ENCODE measurements around the gene TENM3.

TENM3 gene

DNA sequence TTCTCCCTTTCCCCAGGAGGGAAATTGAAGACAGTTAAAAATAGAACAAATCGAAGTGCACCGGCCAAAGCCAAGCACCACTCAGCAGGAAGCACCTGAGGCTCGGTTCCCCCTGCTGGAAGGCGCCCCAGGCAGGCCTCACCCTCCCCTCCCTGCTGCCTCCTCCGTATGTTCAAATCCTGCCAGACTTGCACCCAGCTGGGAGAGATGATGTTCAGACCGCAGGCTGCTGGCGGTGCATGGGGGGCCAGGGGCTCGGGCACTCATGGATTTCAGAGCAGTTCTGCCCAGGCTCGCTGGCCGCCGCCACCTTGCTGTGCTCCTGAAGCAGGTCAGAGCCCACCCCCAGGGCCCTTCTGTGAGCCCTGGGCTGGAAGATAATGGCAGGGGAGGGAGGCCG lies 582.6 kb downstream of the TENM3 start:
- TF ChIP-seq GATA3 (IDR thresholded peaks at IDR 0.05; ENCODE audit: low read depth, low read length) (no peak), GATA2 (IDR thresholded peaks at IDR 0.05; ENCODE audit: low read depth, low read length) (no peak)

DNA sequence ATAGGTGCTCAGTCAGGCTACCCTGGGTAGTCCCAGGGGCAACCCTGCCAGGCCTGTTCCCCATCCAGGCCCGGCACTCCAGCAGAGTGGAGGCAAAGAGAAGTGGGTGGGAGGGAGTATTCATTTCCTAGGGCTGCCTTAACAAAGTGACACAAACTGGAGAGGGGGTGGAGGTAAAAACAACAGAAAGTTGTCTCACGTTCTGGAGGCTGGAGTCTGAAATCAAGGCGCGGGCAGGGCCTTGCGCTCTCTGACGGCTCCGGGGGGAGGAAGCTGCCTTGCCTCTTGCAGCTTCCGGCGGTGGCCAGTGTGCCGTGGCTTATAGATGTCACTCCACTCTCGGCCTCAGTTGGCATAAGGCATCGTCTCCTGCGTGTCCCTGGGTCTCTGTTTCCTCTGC lies 583.2 kb downstream of the TENM3 start:
- TF ChIP-seq GATA3 (IDR thresholded peaks at IDR 0.05; ENCODE audit: low read depth, low read length): no peak
- no peak for TF ChIP-seq GATA2 (IDR thresholded peaks at IDR 0.05; ENCODE audit: low read depth, low read length)

DNA sequence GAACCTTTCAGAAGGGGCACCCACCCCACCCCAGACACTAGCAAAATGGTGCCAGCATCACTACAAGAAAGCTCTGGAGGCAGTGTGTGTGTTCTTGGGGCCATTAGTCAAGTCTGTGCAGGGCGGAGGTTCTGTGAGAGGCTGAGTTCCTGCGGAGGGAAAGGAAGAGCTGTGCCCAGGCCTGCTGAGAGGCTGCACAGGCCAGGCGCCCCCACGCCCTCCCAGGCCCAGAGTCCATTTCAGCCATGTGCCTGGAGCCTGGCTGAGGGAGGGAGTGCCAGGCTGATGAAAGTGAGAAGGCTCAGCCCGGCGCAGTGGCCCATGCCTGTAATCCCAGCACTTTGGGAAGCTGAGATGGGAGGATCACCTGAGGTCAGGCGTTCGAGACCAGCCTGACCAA lies 584.0 kb downstream of the TENM3 start:
- no peak for TF ChIP-seq GATA2 (IDR thresholded peaks at IDR 0.05; ENCODE audit: low read depth, low read length)
- no peak for TF ChIP-seq GATA3 (IDR thresholded peaks at IDR 0.05; ENCODE audit: low read depth, low read length)

DNA sequence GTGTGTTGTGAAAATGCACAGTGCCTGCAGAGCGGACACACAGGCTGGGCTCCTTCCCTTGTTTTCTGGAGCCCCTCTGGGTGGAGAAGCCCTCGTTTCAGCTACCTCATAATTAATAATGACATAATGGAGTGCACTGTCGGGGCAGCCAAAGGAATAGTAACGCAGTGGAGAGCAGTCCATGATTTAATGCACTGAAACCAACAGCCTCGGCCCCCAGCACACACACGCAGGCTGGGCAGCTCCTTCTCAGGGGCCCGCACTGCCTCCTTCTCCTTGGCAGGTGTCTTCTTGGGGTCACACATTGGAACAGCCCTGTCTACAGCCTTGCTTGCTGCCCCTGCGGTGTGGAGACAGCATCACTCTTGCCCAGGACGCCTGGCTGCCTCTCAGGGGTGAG lies 584.8 kb downstream of the TENM3 start:
- no peak for TF ChIP-seq GATA2 (IDR thresholded peaks at IDR 0.05; ENCODE audit: low read depth, low read length)
- TF ChIP-seq GATA3 (IDR thresholded peaks at IDR 0.05; ENCODE audit: low read depth, low read length): no peak

DNA sequence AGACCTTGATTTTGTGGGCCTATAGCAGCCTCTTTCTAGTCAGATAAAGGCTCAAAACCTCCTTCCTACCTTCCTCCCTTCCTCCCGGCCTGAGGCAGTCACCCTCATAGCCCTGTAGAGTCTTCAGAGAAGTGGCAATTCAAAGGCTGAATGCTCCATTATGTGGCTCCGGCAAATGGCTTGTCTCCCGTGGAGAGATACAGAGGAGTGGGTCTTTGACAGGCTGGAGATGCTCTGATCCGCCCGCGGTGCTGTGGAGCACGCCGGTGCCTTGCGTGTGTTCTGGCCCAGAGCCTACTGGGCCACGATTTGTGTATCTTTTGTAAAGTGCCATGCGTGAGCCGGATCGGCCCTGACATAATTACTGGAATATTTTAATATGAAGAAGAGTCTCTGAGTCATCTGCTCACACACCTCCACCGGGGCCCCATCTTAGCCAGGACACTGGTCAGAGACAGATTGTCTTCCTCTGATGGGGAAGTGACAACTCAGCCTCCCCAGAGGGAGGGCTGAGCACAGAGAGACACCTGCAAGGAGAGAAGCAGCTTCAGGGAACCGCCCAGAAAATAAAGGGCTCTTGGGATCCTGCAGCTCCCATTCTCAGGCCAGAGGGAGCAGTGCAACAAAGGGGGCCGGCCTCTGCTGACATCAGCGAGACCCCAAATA lies 585.3 kb downstream of the TENM3 start:
- TF ChIP-seq GATA3 (IDR thresholded peaks at IDR 0.05; ENCODE audit: low read depth, low read length) (no peak), GATA2 (IDR thresholded peaks at IDR 0.05; ENCODE audit: low read depth, low read length) (no peak)

DNA sequence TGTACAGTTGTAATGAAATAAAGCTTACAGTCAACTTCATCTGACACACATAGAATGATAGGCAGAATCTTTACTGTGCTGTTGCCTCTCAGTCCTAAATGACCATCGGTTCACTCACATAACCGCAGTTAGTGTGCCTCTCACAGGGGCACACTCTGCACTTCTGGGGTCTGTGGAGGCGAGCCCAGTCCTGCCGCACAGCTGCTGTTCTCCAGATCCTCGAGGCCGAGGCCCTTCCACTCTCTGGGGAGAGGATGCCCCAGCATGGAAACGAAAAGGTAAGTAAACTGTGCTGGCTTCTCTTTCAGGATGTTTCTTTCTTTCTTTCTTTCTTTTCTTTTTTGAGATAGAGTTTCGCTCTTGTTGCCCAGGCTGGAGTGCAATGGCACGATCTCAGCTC lies 586.0 kb downstream of the TENM3 start:
- no peak for TF ChIP-seq GATA3 (IDR thresholded peaks at IDR 0.05; ENCODE audit: low read depth, low read length)
- TF ChIP-seq GATA2 (IDR thresholded peaks at IDR 0.05; ENCODE audit: low read depth, low read length): no peak

DNA sequence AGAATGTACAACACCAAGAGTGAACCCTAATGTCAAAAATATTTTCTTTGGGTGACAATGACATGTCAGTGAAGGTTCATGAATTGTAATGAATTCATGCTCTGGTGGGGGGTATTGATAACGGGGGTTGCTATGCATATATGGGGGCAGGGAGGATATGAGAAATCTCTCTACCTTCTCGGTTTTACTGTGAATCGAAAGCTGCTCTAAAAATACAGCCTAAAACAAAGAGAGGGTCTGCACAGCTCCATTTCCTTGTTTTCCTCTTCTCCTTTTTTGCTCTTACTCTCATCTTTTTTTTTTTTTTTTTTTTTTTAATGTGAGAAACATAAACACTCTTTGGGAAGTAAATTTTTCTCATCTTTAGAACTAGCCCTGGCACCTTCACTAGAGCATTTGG lies 588.2 kb downstream of the TENM3 start:
- no peak for TF ChIP-seq GATA2 (IDR thresholded peaks at IDR 0.05; ENCODE audit: low read depth, low read length)

DNA sequence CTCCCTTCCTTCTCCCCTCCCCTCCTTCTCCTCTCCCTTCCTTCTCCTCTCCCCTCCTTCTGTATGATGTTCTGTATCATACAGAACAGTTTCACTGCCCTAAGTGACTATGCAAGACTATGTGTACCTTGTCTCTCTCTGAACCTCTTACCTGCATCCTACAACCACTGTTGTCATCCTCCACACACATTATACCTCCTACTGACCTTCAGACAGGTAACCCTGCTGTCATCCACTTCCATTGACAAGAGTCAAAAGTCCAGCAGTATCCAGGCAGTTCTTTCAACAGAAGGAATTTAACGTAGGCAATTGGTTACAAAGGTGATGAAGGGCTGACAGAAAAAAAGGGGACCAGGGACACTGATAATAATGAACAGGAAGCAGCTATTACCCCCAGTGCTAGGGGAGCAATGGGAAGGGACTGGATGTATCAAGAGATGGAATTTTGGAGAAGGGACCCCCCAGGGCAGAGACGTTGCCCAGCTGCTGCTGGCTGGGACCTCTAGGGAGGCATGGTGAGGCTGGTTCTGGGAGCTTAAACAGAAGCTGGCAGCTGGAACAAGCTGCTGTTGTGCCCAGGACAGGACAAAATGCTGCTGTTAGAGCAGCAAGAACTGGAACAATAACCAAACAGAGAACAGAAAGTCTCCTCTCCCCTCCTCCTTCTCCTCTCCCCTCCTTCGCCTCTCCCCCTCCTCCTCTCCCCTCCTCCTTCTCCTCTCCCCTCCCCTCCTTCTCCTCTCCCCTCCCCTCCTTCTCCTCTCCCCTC lies 589.3 kb downstream of the TENM3 start:
- TF ChIP-seq GATA3 (IDR thresholded peaks at IDR 0.05; ENCODE audit: low read depth, low read length): no peak
- no peak for TF ChIP-seq GATA2 (IDR thresholded peaks at IDR 0.05; ENCODE audit: low read depth, low read length)

DNA sequence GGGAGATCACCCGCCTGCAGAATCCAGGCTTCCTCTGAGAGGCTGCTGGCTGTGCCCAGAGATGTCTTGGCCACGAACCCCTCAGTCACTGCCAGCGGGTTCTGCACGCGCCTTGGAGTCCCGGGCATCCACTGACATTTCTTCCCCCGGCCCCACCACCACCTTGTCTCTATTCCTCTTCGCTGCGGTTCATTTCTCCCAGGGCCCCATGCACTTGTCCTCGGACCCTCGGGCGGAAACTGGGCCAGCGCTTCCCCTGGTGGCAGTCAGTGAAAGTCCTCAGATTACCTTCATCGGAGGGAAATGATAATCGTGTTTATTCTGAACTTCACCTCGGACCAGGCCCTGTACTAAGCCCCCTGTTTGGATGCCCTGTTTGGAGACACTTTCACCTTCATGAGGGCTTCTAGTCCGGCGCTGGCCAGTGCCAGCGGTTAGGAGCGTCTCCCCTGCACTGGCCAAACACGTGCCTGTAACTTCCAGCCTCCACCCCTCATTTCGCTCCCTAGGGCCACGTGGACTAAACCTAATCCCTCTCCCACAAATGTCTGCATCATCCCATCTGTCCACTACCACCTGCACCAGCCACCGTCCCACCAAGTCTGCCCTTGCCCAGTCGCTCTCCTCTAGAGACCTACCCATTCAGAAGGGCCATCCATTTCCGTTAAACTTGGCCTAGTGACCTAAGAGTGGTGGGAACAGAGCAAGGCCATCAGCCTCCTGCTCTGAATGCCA lies 592.0 kb downstream of the TENM3 start:
- no peak for TF ChIP-seq GATA3 (IDR thresholded peaks at IDR 0.05; ENCODE audit: low read depth, low read length)
- no peak for TF ChIP-seq GATA2 (IDR thresholded peaks at IDR 0.05; ENCODE audit: low read depth, low read length)

DNA sequence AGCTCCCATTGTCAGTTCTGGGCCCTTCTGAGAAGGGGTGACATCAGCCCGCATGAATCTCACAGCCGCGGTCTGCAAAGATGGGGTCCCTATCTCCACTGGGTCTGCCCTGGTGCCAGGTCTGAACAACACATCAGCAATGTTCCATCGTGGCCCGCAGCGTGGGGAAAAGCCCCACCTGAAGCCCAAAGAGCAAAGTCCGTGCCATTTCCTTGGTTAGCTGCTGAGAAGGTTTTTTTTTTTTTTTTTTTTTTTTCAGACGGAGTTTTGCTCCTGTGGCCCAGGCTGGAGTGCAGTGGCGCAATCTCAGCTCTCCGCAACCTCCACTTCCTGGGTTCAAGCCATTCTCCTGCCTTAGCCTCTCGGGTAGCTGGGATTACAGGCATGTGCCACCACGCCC lies 594.6 kb downstream of the TENM3 start:
- no peak for TF ChIP-seq GATA3 (IDR thresholded peaks at IDR 0.05; ENCODE audit: low read depth, low read length)
- TF ChIP-seq GATA2 (IDR thresholded peaks at IDR 0.05; ENCODE audit: low read depth, low read length): no peak

DNA sequence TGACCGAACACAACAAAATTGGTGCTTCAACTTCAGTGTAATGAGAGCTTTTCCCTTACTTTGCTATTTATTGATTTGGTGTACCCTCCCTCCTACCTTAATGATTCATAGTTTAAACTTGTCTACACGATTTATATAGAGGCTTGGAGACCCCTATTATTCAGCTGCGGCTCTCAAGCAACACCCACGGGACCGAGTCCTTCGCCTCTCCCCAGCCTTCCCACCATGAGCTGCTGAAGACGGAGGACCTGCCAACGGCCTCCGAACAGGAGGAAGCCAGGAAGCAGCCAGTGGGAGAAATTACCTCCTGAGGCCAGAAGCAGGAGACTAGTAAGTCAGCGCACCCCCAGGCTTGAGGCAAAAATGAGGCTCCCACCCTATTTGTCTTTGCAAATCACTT lies 595.3 kb downstream of the TENM3 start:
- TF ChIP-seq GATA2 (IDR thresholded peaks at IDR 0.05; ENCODE audit: low read depth, low read length): no peak
- no peak for TF ChIP-seq GATA3 (IDR thresholded peaks at IDR 0.05; ENCODE audit: low read depth, low read length)

DNA sequence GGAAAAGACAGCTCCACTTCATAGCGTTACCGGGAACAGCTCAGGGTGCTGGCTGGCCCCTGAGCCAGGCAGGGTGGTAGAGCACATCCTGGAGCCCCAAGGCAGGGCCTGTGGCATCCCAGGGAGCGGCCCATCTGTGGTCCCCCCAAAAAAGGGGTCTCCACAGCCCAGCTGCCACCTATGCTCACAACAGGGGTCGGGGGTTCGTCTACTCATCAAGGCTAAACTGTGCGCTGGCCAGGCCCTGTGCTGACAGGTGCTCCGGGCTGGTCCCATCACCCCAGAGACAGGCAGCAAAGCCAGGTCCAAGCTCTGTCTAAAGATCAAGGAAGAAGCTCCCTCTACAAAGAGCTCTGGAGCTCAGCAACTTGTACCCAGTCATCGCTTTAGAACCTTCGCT lies 596.1 kb downstream of the TENM3 start:
- TF ChIP-seq GATA3 (IDR thresholded peaks at IDR 0.05; ENCODE audit: low read depth, low read length): no peak
- no peak for TF ChIP-seq GATA2 (IDR thresholded peaks at IDR 0.05; ENCODE audit: low read depth, low read length)

DNA sequence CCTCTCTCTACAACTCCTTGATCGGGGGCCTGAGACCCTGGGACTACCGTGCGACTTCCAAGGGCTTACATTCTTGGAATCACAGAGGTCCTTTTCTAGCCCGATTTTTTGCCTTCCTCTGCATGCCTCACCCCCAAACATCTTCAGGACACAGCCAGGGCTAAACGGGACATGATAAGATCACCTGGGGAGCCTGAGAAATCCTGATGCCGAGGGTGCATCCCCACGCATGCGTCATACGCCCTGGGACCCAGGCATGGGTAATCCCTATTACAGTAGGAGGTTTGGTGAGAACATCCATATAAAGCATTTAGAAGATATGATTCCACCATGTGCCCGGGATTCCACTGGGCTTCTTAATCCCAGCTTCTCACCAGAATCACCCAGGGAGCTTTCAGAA lies 596.9 kb downstream of the TENM3 start:
- TF ChIP-seq GATA2 (IDR thresholded peaks at IDR 0.05; ENCODE audit: low read depth, low read length) (no peak), GATA3 (IDR thresholded peaks at IDR 0.05; ENCODE audit: low read depth, low read length) (no peak)

DNA sequence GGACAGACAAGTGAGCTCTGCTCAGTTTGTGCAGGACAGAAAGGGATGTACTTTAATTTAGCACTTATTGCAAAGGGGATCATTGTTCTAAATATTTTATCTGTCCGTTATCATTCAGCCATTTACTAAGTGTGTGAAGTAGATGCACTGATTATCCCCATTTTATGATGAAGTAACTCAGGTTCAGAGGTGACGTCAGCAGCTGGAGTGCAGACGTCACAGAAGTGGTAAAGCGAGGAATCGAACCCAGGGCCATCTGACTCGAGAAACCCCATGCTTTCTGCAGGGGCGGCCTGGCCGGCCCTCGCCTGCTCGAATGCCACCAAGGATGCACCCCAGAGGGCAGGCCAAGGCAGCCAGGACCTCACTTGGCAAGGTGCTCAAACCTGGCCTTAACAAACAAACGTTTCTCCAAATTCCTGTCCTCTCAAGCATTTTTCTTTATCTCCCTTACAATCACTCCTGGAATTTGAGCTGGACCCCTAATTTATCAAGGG lies 599.0 kb downstream of the TENM3 start:
- TF ChIP-seq GATA3 (IDR thresholded peaks at IDR 0.05; ENCODE audit: low read depth, low read length): no peak
- no peak for TF ChIP-seq GATA2 (IDR thresholded peaks at IDR 0.05; ENCODE audit: low read depth, low read length)

Data from SH-SY5Y (cell line).